SK-N-MC (cell line): ENCODE measurements around the gene ACYP1.

ENCODE experiments used
- EZH2 ChIP-seq: fragments of 200-600 bp; sonication (generic); IDR thresholded peaks from one replicate; pipeline ENCODE4 v1.6.1; 2017; ENCODE audit warnings: antibody characterized with exemption
- POLR2AphosphoS5 ChIP-seq: IDR thresholded peaks from 2 replicates; pipeline ENCODE4 v1.6.1; 2012; ENCODE audit warnings: mild to moderate bottlenecking, low read depth, low read length, borderline replicate concordance

- TF ChIP-seq EZH2 (no peak), POLR2AphosphoS5 (no peak)
These were observed 24.9 kb upstream of the ACYP1 start for GRCh38 chr14:75088566-75089373.
